ENCODE results near the gene GABBR2. TPM values are rescaled to one million over a fixed set of nuclear protein-coding genes. Genes with fewer than 3 reads are reported as not detected.

GABBR2 gene
- total and polyA plus RNA-seq, 2 experiments from 2014 or later, result 0.89 to 1.3 TPM

DNA sequence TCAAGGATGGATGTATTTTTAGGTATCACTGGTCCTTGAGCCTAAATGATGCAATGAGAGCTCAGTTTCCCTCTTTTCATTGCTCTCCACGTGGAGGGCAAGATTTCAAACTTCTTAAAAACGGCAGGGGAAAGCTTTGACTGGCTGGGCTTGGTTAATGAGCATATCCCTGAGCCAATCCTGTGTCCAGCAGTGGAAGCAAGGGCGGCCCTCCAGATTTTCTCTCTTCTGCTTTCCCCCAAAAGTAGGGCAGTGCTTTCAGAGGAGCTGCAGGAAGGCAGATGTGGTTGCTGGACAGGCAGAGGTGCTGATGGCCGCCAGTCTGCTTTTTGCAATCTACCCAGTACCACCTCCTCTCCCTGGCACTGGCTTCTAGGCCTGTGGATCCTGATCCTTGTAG lies 423.3 kb downstream of the GABBR2 start:
- Histone ChIP-seq H3K4me3 (no peak overlapping the region), H3K36me3 (ENCODE audit: insufficient read depth) (no peaks in the 10 kb centered on the region), H2AFZ (no peak overlapping the region), H3K27ac (ENCODE audit: low read depth) (no peak overlapping the region), H3K9me2 (ENCODE audit: insufficient read depth) (no peaks in the 10 kb centered on the region), H3K4me1 (ENCODE audit: insufficient read depth) (no peaks in the 10 kb centered on the region), H3K4me2 (no peak overlapping the region), H3F3A (replicated peaks; ENCODE audit: low read depth) (no peaks in the 10 kb centered on the region), H3K79me2 (replicated peaks; ENCODE audit: insufficient read depth) (no peaks in the 10 kb centered on the region), H4K20me1 (replicated peaks; ENCODE audit: insufficient read depth) (no peaks in the 10 kb centered on the region), H3K27me3 (ENCODE audit: insufficient read depth) (no peaks in the 10 kb centered on the region)
- no peaks in the 10 kb centered on the region for H3K9me3 Mint-ChIP-seq
- no peak overlapping the region for H3K27ac Mint-ChIP-seq
- H3K4me1 Mint-ChIP-seq, result peaks cover 3% of the 10 kb centered on the region; the same call in 2 of the 3 replicates
- no peaks in the 10 kb centered on the region for H3K36me3 Mint-ChIP-seq (ENCODE audit: low read depth)
- DNase-seq (ENCODE audit: low spot score) (no peak), ATAC-seq (no peak; the same call in 2 of the 3 replicates)
- peaks cover 6% of the 10 kb centered on the region for H3K27me3 Mint-ChIP-seq (ENCODE audit: insufficient read depth, low read depth, poor library complexity)
- TF ChIP-seq EZH2 (IDR thresholded peaks at IDR 0.05; ENCODE audit: low read depth, unreplicated experiment), result no peak
- TF ChIP-seq, protein P1, sequence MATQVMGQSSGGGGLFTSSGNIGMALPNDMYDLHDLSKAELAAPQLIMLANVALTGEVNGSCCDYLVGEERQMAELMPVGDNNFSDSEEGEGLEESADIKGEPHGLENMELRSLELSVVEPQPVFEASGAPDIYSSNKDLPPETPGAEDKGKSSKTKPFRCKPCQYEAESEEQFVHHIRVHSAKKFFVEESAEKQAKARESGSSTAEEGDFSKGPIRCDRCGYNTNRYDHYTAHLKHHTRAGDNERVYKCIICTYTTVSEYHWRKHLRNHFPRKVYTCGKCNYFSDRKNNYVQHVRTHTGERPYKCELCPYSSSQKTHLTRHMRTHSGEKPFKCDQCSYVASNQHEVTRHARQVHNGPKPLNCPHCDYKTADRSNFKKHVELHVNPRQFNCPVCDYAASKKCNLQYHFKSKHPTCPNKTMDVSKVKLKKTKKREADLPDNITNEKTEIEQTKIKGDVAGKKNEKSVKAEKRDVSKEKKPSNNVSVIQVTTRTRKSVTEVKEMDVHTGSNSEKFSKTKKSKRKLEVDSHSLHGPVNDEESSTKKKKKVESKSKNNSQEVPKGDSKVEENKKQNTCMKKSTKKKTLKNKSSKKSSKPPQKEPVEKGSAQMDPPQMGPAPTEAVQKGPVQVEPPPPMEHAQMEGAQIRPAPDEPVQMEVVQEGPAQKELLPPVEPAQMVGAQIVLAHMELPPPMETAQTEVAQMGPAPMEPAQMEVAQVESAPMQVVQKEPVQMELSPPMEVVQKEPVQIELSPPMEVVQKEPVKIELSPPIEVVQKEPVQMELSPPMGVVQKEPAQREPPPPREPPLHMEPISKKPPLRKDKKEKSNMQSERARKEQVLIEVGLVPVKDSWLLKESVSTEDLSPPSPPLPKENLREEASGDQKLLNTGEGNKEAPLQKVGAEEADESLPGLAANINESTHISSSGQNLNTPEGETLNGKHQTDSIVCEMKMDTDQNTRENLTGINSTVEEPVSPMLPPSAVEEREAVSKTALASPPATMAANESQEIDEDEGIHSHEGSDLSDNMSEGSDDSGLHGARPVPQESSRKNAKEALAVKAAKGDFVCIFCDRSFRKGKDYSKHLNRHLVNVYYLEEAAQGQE (IDR thresholded peaks at IDR 0.05; ENCODE audit: unreplicated experiment), result no peak
- TF ChIP-seq, protein P2, sequence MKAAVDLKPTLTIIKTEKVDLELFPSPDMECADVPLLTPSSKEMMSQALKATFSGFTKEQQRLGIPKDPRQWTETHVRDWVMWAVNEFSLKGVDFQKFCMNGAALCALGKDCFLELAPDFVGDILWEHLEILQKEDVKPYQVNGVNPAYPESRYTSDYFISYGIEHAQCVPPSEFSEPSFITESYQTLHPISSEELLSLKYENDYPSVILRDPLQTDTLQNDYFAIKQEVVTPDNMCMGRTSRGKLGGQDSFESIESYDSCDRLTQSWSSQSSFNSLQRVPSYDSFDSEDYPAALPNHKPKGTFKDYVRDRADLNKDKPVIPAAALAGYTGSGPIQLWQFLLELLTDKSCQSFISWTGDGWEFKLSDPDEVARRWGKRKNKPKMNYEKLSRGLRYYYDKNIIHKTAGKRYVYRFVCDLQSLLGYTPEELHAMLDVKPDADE (IDR thresholded peaks at IDR 0.05), result no peak
- TF ChIP-seq, protein P3, sequence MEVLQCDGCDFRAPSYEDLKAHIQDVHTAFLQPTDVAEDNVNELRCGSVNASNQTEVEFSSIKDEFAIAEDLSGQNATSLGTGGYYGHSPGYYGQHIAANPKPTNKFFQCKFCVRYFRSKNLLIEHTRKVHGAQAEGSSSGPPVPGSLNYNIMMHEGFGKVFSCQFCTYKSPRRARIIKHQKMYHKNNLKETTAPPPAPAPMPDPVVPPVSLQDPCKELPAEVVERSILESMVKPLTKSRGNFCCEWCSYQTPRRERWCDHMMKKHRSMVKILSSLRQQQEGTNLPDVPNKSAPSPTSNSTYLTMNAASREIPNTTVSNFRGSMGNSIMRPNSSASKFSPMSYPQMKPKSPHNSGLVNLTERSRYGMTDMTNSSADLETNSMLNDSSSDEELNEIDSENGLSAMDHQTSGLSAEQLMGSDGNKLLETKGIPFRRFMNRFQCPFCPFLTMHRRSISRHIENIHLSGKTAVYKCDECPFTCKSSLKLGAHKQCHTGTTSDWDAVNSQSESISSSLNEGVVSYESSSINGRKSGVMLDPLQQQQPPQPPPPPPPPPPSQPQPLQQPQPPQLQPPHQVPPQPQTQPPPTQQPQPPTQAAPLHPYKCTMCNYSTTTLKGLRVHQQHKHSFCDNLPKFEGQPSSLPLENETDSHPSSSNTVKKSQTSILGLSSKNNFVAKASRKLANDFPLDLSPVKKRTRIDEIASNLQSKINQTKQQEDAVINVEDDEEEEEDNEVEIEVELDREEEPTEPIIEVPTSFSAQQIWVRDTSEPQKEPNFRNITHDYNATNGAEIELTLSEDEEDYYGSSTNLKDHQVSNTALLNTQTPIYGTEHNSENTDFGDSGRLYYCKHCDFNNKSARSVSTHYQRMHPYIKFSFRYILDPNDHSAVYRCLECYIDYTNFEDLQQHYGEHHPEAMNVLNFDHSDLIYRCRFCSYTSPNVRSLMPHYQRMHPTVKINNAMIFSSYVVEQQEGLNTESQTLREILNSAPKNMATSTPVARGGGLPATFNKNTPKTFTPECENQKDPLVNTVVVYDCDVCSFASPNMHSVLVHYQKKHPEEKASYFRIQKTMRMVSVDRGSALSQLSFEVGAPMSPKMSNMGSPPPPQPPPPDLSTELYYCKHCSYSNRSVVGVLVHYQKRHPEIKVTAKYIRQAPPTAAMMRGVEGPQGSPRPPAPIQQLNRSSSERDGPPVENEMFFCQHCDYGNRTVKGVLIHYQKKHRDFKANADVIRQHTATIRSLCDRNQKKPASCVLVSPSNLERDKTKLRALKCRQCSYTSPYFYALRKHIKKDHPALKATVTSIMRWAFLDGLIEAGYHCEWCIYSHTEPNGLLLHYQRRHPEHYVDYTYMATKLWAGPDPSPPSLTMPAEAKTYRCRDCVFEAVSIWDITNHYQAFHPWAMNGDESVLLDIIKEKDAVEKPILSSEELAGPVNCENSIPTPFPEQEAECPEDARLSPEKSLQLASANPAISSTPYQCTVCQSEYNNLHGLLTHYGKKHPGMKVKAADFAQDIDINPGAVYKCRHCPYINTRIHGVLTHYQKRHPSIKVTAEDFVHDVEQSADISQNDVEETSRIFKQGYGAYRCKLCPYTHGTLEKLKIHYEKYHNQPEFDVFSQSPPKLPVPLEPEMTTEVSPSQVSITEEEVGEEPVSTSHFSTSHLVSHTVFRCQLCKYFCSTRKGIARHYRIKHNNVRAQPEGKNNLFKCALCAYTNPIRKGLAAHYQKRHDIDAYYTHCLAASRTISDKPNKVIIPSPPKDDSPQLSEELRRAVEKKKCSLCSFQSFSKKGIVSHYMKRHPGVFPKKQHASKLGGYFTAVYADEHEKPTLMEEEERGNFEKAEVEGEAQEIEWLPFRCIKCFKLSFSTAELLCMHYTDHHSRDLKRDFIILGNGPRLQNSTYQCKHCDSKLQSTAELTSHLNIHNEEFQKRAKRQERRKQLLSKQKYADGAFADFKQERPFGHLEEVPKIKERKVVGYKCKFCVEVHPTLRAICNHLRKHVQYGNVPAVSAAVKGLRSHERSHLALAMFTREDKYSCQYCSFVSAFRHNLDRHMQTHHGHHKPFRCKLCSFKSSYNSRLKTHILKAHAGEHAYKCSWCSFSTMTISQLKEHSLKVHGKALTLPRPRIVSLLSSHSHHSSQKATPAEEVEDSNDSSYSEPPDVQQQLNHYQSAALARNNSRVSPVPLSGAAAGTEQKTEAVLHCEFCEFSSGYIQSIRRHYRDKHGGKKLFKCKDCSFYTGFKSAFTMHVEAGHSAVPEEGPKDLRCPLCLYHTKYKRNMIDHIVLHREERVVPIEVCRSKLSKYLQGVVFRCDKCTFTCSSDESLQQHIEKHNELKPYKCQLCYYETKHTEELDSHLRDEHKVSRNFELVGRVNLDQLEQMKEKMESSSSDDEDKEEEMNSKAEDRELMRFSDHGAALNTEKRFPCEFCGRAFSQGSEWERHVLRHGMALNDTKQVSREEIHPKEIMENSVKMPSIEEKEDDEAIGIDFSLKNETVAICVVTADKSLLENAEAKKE (CRISPR knock-in tag; IDR thresholded peaks at IDR 0.05), result no peak
- no peak for TF ChIP-seq ZNF114 (CRISPR knock-in tag; IDR thresholded peaks at IDR 0.05)
- TF ChIP-seq, protein P4, sequence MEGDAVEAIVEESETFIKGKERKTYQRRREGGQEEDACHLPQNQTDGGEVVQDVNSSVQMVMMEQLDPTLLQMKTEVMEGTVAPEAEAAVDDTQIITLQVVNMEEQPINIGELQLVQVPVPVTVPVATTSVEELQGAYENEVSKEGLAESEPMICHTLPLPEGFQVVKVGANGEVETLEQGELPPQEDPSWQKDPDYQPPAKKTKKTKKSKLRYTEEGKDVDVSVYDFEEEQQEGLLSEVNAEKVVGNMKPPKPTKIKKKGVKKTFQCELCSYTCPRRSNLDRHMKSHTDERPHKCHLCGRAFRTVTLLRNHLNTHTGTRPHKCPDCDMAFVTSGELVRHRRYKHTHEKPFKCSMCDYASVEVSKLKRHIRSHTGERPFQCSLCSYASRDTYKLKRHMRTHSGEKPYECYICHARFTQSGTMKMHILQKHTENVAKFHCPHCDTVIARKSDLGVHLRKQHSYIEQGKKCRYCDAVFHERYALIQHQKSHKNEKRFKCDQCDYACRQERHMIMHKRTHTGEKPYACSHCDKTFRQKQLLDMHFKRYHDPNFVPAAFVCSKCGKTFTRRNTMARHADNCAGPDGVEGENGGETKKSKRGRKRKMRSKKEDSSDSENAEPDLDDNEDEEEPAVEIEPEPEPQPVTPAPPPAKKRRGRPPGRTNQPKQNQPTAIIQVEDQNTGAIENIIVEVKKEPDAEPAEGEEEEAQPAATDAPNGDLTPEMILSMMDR (conservative IDR thresholded peaks at IDR 0.05; ENCODE audit: low read depth in 2 of 2), result no peak
- TF ChIP-seq EZH2phosphoT487 (IDR thresholded peaks at IDR 0.05; ENCODE audit: unreplicated experiment), result no peak
- no peak for TF ChIP-seq POLR2AphosphoS5 (IDR thresholded peaks at IDR 0.05; ENCODE audit: low read depth)
- no peak for TF ChIP-seq CREB1 (CRISPR knock-in tag; IDR thresholded peaks at IDR 0.05; ENCODE audit: low read depth)
- no peak for TF ChIP-seq STAT1 (IDR thresholded peaks at IDR 0.05; ENCODE audit: unreplicated experiment)
- no peak for TF ChIP-seq NANOG (IDR thresholded peaks at IDR 0.05; ENCODE audit: borderline replicate concordance)
- no peak for TF ChIP-seq JUNB (IDR thresholded peaks at IDR 0.05; ENCODE audit: unreplicated experiment)
- no peak for TF ChIP-seq ZNF331 (CRISPR knock-in tag; IDR thresholded peaks at IDR 0.05; ENCODE audit: low read depth)
- no peak overlapping the region for H3K4me3 Mint-ChIP-seq

Measured in GM23338 (cell line).